Brain microvascular endothelial cell (primary cell): ENCODE measurements around the gene NXPH4.

Source experiments
- DNase-seq: peaks from one replicate; pipeline ENCODE4 v3.0.0-alpha.2; 2020
- H3K27ac ChIP-seq: fragments of 250-450 bp; sonication (Bioruptor Pico); 2 replicates; pipeline ENCODE4 v1.5.1; 2020; ENCODE audit warnings: mild to moderate bottlenecking, moderate library complexity
- H3K27me3 ChIP-seq: fragments of 250-450 bp; sonication (Bioruptor Pico); replicated peaks from 2 replicates; pipeline ENCODE4 v1.5.1; 2020; ENCODE audit warnings: mild to moderate bottlenecking
- H3K36me3 ChIP-seq: fragments of 250-450 bp; sonication (Bioruptor Pico); replicated peaks from 2 replicates; pipeline ENCODE4 v1.5.1; 2020; ENCODE audit warnings: mild to moderate bottlenecking
- H3K4me3 ChIP-seq: 2 replicates; pipeline ENCODE4 v1.5.1; 2011; ENCODE audit warnings: low read depth, mild to moderate bottlenecking, control low read depth, low read length, moderate library complexity
- CTCF ChIP-seq: IDR thresholded peaks from 2 replicates; pipeline ENCODE4 v1.5.1; 2011; ENCODE audit warnings: low read depth, mild to moderate bottlenecking, moderate library complexity, low read length, control low read depth, inconsistent platforms; ENCODE audit errors: missing control alignments
- in situ Hi-C: cut with HindIII; loops from 2 replicates; pipeline ENCODE4 v1.10.0; 2017; ENCODE audit warnings: low sequenced_read_pairs, low pct_ligation_motif_present

Gene NXPH4

GRCh38 chr12:57185403-57185802 lies 31.2 kb upstream of the NXPH4 start:
- no peak for DNase-seq
- in situ Hi-C loops = loop anchor here (5.0 kb wide), 1 partner anchor 53 kb away; no protein-coding TSS in a partner anchor
- Histone ChIP-seq H3K4me3 (no peak overlapping the region), H3K36me3 (peaks cover 88% of the 10 kb centered on the region), H3K27ac (no peak overlapping the region), H3K27me3 (no peaks in the 10 kb centered on the region)
- no peak for TF ChIP-seq CTCF

- in situ Hi-C loops = loop anchor here (5.0 kb wide), 1 partner anchor 54 kb away; no protein-coding TSS in a partner anchor
- H3K27me3 ChIP-seq = no peaks in the 10 kb centered on the region
- TF ChIP-seq CTCF = no peak
- H3K36me3 ChIP-seq = peaks cover 88% of the 10 kb centered on the region
- H3K4me3 ChIP-seq = no peak overlapping the region
- DNase-seq = no peak
- no peak overlapping the region for H3K27ac ChIP-seq
These were observed 30.6 kb upstream of the NXPH4 start for GRCh38 chr12:57185906-57186508.

- no peak for DNase-seq
- peaks cover 90% of the 10 kb centered on the region for H3K36me3 ChIP-seq
- H3K27ac ChIP-seq = no peak overlapping the region
- no peak overlapping the region for H3K4me3 ChIP-seq
- no peaks in the 10 kb centered on the region for H3K27me3 ChIP-seq
- in situ Hi-C loops = loop anchor here (5.0 kb wide), 1 partner anchor 55 kb away; no protein-coding TSS in a partner anchor
- TF ChIP-seq CTCF = no peak
These were observed 29.1 kb upstream of the NXPH4 start for GRCh38 chr12:57187222-57188089.

- Histone ChIP-seq H3K36me3 (peaks cover 95% of the 10 kb centered on the region), H3K27ac (no peak overlapping the region)
- no peak for TF ChIP-seq CTCF
These were observed 28.5 kb upstream of the NXPH4 start for GRCh38 chr12:57188090-57188425.

GRCh38 chr12:57190037-57190436 lies 26.6 kb upstream of the NXPH4 start:
- peaks cover 95% of the 10 kb centered on the region for H3K36me3 ChIP-seq
- H3K27ac ChIP-seq = no peak overlapping the region
- in situ Hi-C loops = no loop called here

More at GRCh38 chr12:57188090-57188425, 28.5 kb upstream of the NXPH4 start:
- no peak for DNase-seq
- in situ Hi-C loops = loop anchor here (5.0 kb wide), 1 partner anchor 56 kb away; no protein-coding TSS in a partner anchor
- no peaks in the 10 kb centered on the region for H3K27me3 ChIP-seq
- no peak overlapping the region for H3K4me3 ChIP-seq

More at GRCh38 chr12:57190037-57190436, 26.6 kb upstream of the NXPH4 start:
- TF ChIP-seq CTCF = no peak
- Histone ChIP-seq H3K27me3 (no peaks in the 10 kb centered on the region), H3K4me3 (no peak overlapping the region)
- no peak for DNase-seq
